ENCODE data around the gene PCDHGB3.
"Not testable (repeated sequence)": the region's sequence is repeated elsewhere in the genome, so short reads cannot be mapped to it uniquely, and the experiment has no call there.

PCDHGB3 gene

DNA sequence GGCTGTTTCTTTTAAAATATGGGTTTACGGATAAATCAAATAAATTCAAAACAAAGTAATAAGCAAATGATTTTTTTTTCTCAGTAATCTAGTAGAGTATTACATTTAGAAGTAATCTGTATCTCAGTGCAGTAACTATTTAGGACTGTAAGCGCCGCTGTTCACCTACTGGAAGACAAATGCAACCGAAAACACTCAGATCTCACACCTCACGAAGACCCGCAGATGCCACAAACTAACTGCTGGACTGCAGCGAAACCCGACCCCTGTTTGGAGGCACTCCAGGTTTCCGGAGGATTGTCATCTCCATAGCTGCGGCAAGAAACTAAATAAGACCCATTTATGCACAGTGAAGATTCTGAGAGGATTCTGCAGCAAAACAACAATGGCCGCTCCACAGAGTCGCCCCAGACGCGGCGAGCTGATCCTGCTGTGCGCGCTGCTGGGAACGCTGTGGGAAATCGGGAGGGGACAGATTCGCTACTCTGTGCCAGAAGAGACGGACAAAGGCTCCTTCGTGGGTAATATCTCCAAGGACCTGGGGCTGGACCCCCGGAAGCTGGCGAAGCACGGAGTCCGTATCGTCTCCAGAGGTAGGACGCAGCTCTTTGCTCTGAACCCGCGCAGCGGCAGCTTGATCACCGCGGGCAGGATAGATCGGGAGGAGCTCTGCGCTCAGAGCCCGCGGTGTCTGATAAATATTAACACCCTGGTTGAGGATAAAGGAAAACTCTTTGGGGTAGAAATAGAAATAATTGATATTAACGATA, 22.6 kb downstream of the PCDHGB3 start, which contains the start of gene PCDHGA8:
Gene PCDHGA8, plus strand, starts transcription at position 205 of the 770 bp plus-strand sequence. Its CDS starts 181 bp downstream, at position 386.
- FAIRE-seq, result no peak
- no peak for DNase-seq (ENCODE audit: low spot score)

DNA sequence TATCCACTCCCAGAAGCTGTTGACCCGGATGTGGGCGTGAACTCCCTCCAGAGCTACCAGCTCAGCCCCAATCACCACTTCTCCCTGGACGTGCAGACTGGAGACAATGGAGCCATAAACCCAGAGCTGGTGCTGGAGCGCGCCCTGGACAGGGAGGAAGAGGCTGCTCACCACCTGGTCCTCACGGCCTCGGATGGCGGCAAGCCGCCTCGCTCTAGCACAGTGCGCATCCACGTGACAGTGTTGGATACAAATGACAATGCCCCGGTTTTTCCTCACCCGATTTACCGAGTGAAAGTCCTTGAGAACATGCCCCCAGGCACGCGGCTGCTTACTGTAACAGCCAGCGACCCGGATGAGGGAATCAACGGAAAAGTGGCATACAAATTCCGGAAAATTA, 23.2 kb downstream of the PCDHGB3 start:
- no peak for DNase-seq (ENCODE audit: low spot score)

DNA sequence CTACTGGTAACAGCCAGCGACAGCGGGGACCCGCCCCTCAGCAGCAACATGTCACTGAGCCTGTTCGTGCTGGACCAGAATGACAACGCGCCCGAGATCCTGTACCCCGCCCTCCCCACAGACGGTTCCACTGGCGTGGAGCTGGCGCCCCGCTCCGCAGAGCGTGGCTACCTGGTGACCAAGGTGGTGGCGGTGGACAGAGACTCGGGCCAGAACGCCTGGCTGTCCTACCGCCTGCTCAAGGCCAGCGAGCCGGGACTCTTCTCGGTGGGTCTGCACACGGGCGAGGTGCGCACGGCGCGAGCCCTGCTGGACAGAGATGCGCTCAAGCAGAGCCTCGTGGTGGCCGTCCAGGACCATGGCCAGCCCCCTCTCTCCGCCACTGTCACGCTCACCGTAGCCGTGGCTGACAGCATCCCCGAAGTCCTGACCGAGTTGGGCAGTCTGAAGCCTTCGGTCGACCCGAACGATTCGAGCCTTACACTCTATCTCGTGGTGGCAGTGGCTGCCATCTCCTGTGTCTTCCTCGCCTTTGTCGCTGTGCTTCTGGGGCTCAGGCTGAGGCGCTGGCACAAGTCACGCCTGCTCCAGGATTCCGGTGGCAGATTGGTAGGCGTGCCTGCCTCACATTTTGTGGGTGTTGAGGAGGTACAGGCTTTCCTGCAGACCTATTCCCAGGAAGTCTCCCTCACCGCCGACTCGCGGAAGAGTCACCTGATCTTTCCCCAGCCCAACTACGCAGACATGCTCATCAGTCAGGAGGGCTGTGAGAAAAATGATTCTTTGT, 24.6 kb downstream of the PCDHGB3 start:
- FAIRE-seq; DNase-seq (ENCODE audit: low spot score): not testable (repeated sequence)

More for the DNA sequence above, 23.2 kb downstream of the PCDHGB3 start:
- FAIRE-seq, result no peak

DNA sequence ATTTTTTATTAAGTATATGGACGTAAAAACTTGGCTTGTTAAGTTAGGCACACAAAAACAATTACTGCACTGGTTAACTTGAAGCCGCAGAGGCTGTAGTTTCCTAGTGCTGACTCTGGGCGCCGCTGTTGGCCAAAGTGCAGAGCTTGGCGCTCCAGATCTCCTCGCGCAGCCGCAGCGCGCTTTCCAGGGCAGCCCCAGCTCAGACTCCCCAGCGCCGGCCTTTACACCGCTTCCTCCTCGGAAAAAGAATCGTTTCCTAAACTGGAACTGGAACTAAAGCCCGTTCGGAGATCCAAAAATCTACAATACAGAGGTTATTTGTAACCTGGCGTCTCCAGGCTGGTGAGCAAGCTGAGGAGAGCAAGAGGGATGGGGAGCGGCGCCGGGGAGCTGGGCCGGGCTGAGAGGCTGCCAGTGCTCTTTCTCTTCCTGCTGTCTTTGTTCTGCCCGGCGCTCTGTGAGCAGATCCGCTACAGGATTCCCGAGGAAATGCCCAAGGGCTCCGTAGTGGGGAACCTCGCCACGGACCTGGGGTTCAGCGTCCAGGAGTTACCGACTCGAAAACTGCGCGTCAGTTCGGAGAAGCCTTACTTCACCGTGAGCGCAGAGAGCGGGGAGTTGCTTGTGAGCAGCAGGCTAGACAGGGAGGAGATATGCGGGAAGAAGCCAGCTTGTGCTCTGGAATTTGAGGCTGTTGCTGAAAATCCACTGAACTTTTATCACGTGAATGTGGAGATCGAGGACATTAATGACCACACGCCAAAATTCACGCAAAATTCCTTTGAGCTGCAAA, 27.9 kb downstream of the PCDHGB3 start, which contains the start of gene PCDHGB5:
Gene PCDHGB5, plus strand, starts transcription at position 192 of the 796 bp plus-strand sequence. Its CDS starts 181 bp downstream, at position 373.
- peak; percentile 12 for DNase-seq (ENCODE audit: low spot score)
- not testable (repeated sequence) for FAIRE-seq

DNA sequence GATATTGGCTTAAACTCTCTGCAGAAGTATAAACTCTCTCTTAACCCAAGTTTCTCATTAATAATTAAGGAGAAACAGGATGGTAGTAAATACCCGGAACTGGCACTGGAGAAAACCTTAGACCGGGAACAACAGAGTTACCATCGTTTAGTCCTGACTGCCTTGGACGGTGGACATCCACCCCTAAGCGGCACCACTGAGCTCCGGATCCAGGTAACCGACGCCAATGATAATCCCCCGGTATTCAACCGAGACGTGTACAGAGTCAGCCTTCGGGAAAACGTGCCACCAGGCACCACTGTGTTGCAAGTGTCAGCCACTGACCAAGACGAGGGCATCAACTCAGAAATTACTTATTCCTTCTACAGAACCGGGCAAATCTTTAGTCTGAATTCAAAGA, 28.6 kb downstream of the PCDHGB3 start:
- DNase-seq (ENCODE audit: low spot score) (no peak), FAIRE-seq (no peak)

DNA sequence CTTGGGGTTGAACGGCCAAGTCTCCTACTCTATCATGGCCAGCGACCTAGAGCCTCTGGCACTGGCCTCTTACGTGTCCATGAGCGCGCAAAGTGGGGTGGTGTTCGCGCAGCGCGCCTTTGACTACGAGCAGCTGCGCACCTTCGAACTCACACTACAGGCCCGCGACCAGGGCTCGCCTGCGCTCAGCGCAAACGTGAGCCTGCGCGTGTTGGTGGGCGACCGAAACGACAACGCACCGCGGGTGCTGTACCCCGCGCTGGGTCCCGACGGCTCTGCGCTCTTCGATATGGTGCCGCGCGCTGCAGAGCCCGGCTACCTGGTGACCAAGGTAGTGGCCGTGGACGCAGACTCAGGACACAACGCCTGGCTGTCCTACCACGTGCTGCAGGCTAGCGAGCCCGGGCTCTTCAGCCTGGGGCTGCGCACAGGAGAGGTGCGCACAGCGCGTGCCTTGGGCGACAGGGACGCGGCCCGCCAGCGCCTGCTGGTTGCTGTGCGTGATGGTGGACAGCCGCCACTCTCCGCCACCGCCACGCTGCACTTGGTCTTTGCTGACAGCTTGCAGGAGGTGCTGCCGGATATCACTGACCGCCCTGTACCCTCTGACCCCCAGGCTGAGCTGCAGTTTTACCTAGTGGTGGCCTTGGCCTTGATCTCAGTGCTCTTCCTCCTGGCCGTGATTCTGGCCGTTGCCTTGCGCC, 29.7 kb downstream of the PCDHGB3 start:
- DNase-seq (ENCODE audit: low spot score), result no peak
- no peak for FAIRE-seq

DNA sequence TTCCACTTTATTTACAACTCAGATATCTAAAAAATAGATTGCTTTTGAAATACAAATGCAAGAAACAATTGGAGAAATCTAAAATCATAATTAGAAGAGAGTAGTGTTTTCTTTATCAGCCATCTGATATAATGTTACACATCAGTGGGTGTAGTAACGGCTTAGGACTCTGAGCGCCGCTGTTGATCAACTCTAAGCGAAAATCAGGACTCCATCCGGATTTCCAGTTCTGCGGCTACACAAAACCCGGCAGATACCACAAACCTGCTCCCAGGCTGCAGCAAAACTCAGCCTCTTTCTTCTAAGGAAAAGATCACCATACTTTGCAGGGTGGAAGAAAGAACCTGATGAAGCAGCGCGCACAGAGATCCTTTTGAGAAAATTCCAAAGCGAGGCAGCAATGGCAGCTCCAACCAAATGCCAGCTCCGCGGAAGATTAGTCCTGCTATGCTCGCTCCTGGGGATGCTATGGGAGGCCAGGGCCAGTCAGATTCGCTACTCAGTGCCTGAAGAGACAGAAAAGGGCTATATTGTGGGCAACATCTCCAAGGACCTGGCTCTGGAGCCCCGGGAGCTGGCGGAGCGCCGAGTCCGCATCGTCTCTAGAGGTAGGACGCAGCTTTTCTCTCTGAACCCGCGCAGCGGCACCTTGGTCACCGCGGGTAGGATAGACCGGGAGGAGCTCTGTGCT, 32.7 kb downstream of the PCDHGB3 start, which contains the start of gene PCDHGA9:
Gene PCDHGA9, plus strand, starts transcription at position 226 of the 691 bp plus-strand sequence. Its CDS starts 175 bp downstream, at position 401.
- no peak for FAIRE-seq
- no peak for DNase-seq (ENCODE audit: low spot score)

DNA sequence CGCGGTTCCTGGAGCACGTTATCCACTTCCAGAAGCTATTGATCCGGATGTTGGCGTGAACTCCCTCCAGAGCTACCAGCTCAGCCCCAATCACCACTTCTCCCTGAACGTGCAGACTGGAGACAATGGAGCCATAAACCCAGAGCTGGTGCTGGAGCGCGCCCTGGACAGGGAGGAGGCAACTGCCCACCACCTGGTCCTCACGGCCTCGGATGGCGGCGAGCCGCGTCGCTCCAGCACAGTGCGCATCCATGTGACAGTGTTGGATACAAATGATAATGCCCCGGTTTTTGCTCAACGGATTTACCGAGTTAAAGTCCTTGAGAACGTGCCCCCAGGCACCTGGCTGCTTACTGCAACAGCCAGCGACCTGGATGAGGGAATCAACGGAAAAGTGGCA, 33.3 kb downstream of the PCDHGB3 start:
- FAIRE-seq (no peak), DNase-seq (ENCODE audit: low spot score) (no peak)

DNA sequence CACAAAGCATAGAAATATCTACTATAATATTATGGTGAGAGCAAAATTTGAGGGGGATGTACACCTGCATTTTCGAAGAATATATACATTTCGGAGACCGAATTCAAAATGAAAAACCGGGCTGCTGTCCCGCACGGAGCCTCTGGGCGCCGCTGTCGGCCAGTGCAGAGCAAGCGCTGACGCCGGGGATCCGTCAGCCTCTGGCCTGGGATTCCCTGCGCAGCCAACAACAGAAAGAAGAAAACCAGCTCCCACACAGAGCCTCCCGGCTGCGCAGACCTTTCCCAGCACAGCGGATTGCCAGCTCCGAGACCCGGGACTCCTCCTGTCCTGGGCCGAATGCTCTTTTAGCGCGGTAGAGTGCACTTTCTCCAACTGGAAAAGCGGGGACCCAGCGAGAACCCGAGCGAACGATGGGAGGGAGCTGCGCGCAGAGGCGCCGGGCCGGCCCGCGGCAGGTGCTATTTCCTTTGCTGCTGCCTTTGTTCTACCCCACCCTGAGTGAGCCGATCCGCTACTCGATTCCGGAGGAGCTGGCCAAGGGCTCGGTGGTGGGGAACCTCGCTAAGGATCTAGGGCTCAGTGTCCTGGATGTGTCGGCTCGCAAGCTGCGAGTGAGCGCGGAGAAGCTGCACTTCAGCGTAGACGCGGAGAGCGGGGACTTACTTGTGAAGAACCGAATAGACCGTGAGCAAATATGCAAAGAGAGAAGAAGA, 37.9 kb downstream of the PCDHGB3 start, which contains the start of gene PCDHGB6:
Gene PCDHGB6, plus strand, starts transcription at position 232 of the 716 bp plus-strand sequence. Its CDS starts 182 bp downstream, at position 414.
- not testable (repeated sequence) for DNase-seq (ENCODE audit: low spot score); FAIRE-seq

DNA sequence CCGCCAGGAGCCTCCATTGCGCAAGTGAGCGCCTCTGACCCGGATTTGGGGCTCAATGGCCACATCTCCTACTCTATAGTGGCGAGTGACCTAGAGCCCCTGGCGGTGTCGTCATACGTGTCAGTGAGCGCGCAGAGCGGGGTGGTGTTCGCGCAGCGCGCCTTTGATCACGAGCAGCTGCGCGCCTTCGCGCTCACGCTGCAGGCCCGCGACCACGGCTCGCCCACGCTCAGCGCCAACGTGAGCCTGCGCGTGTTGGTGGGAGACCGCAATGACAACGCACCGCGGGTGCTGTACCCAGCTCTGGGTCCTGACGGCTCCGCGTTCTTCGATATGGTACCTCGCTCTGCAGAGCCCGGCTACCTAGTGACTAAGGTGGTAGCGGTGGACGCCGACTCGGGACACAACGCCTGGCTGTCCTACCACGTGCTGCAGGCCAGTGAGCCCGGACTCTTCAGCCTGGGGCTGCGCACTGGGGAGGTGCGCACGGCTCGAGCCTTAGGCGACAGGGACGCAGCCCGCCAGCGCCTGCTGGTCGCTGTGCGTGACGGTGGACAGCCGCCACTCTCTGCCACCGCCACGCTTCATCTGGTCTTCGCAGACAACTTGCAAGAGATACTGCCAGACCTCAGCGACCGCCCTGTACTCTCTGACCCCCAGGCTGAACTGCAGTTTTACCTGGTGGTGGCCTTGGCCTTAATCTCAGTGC, 39.7 kb downstream of the PCDHGB3 start:
- FAIRE-seq (no peak), DNase-seq (ENCODE audit: low spot score) (no peak)

DNA sequence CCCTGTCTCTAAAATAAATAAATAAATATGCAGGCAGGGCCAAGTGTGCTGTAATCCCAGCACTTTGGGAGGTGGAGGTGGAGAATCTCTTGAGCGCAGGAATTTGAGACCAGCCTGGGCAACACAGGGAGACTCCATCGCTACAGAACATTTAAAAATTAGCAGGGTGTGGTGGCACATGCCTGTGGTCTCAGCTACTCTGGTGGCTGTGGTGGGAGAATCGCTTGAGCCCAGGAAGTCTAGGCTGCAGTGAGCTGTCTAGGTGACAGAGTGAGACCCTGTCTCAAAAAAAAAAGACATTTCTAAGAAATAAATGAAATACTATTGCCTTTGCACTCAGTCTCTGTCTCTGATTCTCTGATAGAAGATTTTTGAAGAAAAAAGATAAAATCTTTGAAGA, 41.5 kb downstream of the PCDHGB3 start:
- DNase-seq (ENCODE audit: low spot score), result no peak
- no peak for FAIRE-seq

DNA sequence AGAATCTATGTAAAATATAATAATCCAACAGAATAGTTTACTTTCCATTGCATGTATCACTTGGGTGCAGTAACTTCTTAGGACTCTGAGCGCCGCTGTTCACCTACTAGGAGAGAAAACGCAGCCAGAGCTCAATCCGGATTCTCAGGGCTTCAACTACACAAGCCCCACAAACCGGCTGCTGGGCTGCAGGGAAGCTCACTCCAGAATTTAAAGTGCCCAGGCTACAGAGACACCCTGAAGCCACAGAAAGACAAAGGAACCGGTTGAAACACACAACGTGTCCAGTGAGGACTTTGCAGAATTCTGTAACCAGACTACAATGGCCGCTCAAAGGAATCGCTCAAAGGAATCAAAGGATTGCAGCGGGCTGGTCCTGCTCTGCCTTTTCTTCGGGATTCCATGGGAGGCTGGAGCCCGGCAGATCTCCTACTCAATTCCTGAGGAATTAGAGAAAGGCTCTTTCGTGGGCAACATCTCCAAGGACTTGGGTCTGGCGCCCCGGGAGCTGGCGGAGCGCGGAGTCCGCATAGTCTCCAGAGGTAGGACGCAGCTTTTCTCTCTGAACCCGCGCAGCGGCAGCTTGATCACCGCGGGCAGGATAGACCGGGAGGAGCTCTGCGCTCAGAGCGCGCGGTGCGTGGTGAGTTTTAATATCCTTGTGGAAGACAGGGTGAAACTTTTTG, 43.0 kb downstream of the PCDHGB3 start, which contains the start of gene PCDHGA10:
Gene PCDHGA10, plus strand, starts transcription at position 134 of the 686 bp plus-strand sequence. Its CDS starts 189 bp downstream, at position 323.
- peak; percentile 24 for DNase-seq (ENCODE audit: low spot score)
- FAIRE-seq, result no peak

DNA sequence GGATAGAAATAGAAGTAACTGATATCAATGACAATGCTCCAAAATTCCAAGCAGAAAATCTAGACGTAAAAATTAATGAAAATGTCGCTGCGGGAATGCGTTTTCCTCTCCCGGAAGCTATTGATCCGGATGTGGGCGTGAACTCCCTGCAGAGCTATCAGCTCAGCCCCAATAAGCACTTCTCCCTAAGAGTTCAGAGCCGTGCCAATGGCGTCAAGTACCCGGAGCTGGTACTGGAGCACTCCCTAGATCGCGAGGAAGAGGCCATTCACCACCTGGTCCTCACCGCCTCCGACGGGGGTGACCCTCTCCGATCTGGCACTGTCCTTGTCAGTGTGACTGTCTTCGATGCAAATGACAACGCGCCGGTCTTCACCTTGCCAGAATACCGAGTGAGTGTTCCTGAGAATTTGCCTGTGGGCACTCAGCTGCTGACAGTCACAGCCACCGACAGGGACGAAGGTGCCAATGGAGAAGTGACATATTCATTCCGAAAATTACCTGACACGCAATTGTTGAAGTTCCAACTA, 43.6 kb downstream of the PCDHGB3 start:
- no peak for DNase-seq (ENCODE audit: low spot score)
- FAIRE-seq, result no peak

DNA sequence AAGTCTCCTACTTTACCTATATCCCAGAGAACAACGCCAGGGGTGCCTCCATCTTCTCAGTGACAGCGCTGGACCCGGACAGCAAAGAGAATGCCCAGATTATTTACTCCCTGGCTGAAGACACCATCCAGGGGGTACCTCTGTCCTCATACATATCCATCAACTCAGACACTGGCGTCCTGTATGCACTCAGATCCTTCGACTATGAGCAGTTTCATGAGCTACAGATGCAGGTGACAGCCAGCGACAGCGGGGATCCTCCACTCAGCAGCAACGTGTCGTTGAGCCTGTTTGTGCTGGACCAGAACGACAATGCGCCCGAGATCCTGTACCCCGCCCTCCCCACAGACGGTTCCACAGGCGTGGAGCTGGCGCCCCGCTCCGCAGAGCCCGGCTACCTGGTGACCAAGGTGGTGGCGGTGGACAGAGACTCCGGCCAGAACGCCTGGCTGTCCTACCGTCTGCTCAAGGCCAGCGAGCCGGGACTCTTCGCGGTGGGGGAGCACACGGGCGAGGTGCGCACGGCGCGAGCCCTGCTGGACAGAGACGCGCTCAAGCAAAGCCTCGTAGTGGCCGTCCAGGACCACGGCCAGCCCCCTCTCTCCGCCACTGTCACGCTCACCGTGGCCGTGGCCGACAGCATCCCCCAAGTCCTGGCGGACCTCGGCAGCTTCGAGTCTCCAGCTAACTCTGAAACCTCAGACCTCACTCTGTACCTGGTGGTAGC, 44.7 kb downstream of the PCDHGB3 start:
- not testable (repeated sequence) for FAIRE-seq; DNase-seq (ENCODE audit: low spot score)

DNA sequence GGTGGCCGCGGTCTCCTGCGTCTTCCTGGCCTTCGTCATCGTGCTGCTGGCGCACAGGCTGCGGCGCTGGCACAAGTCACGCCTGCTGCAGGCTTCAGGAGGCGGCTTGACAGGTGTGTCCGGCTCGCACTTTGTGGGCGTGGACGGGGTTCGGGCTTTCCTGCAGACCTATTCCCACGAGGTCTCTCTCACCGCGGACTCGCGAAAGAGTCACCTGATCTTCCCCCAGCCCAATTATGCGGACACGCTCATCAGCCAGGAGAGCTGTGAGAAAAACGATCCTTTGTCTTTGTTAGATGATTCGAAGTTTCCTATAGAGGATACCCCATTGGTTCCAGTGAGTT, 45.2 kb downstream of the PCDHGB3 start:
- not testable (repeated sequence) for FAIRE-seq; DNase-seq (ENCODE audit: low spot score)

DNA sequence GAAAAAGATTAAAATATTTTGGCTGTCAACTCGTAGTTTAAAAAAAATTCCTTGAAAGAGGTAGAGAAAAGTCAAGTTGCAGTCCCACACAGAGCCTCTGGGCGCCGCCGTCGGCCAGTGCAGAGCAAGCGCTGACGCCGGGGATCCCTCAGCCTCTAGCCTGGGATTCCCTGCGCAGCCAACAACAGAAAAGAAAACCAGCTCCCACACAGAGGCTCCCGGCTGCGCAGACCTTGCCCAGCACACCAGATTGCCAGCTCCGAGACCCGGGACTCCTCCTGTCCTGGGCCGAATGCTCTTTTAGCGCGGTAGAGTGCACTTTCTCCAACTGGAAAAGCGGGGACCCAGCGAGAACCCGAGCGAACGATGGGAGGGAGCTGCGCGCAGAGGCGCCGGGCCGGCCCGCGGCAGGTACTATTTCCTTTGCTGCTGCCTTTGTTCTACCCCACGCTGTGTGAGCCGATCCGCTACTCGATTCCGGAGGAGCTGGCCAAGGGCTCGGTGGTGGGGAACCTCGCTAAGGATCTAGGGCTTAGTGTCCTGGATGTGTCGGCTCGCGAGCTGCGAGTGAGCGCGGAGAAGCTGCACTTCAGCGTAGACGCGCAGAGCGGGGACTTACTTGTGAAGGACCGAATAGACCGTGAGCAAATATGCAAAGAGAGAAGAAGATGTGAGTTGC, 47.6 kb downstream of the PCDHGB3 start, which contains the start of gene PCDHGB7:
Gene PCDHGB7, plus strand, starts transcription at position 184 of the 679 bp plus-strand sequence. Its CDS starts 183 bp downstream, at position 367.
- DNase-seq (ENCODE audit: low spot score), result not testable (repeated sequence)

More for the DNA sequence above, 47.6 kb downstream of the PCDHGB3 start, which contains the start of gene PCDHGB7:
- FAIRE-seq, result not testable (repeated sequence)

All from urothelium cell line (cell line).